Inflammatory macrophage (primary cell): ENCODE data around the gene FMOD.
A peak's percentile ranks its signal among the peaks of the same experiment; 100 is the strongest.

Experiments used
- DNase-seq, 2 donors: peaks; one replicate each; pipeline ENCODE4 v3.0.0-alpha.2; 2020 to 2022
- total RNA-seq, 18 experiments: gene quantifications; one replicate each; lab custom pipeline; 2026; ENCODE audit warnings: mixed read lengths in 6 of 18, inconsistent platforms in 2 of 18; lab: John Stamatoyannopoulos, UW

FMOD gene
- total RNA-seq: 0 to 0.11 (median 0) reads per million in 18 experiments

GRCh38 chr1:203351037-203351625, at the start of gene FMOD:
FMOD (minus strand) TSS chr1:203351122; CDS start chr1:203348270, 2,852 bp downstream.
- DNase-seq: peak in 1 of 2 donors; percentile 22

- DNase-seq: no peak
These were observed 45.8 kb upstream of the FMOD start for GRCh38 chr1:203396595-203397194.

GRCh38 chr1:203395751-203396150, 44.8 kb upstream of the FMOD start:
- DNase-seq: no peak

- no peak for DNase-seq
These were observed 39.4 kb upstream of the FMOD start for GRCh38 chr1:203390298-203390697.

- DNase-seq: no peak
These were observed 37.8 kb upstream of the FMOD start for GRCh38 chr1:203388683-203389082.

DNA sequence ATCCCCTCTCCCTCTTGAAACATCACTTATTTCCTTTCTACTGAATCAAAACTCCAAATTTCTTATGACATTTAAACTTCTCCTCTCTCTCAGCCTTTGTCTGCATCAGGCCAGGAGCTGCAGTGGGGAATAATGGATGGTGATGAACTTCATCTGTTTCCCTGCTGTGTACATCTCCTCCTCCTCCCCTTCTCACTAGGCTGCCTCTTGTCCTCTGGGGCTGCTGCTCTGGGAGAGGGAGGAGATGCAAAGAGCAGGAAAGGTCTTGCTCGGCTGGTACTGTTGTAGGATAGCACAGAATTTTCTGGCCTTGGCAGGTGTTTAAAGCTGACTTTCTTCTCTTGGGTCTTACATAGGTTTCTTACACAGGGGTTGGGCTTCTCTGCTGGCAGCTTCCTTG, 31.1 kb upstream of the FMOD start:
- DNase-seq: no peak

DNA sequence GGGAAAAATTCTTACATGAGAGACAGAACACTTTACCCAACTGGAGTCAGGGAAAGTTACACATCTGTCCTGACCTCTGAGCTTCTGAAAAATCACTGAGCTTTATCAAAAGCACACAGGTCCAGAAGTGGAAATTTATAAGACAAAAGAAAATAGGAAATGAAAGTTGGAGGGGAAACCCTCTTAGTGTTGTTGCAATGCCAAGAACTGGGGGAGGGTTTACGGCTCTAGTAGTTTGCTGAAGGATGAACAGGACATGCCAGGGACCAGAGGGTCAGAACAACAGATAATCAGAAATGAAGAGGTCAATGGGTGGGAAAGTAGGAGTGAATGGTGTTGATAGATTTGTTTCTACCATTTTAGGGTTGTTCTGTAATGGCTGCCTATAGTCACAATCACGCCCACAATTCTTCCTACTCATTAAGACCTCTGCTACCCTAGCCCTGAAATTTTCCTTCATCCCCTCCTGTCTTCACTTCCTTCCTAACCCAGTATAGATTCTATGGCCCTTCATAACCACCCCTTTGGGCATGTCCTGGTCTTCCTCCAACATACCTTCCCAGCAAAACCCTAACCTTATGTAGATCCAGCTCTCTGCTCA, 30.3 kb upstream of the FMOD start:
- peak; percentile 74 to 78 for DNase-seq

- DNase-seq: no peak
These were observed 29.7 kb upstream of the FMOD start for GRCh38 chr1:203380420-203381150.

DNA sequence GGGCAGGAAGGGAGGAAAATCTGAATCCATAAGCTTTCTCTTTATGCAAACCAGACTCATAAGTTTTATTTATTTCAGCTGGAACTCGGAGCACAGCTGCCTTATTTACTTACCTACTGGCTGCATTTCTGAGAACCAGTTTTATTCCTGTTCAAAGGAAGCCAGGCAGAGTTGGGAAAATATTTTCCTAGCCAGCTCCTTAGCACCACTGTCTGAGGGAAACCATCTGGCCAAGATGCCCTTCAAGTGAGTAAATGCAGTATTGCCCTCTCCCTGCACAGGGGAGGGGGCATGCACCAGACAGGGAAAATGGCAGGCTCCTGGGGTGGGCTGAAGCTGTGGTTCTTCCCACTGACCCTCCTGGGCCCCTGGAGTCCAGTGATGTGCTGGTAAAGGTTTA, 28.9 kb upstream of the FMOD start:
- DNase-seq: no peak

DNA sequence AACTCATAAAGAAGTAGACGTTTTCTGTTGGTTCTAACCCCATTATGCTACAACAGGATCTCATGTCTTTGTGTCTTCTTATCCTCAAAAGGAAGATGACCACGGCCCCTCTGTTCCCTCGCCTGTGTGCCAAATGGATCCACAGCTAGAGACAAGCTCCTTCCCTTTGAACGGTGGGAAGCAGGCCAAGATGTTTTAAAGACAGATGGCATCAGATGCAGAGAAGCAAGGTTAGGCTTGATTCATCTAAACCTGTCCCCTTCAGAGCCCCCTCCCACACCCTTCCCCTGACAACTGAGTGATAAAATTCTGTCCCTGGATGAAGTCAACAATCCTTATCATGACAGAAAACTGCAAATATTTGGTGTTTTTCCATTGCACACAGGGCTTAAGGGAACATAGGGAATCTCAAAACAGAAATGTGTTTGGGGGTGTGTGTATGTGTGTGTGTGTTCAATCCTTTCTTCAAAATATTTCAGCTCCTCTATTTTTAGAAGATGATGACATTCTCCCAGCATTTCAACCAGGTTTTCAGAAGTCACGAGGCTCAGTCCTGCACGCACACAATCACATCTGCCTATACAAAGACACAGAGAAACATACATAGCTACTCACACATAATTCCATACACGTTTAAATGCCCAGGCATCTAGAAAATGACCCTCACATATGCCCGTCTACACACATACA, 27.8 kb upstream of the FMOD start:
- no peak for DNase-seq

GRCh38 chr1:203373991-203374390, 23.1 kb upstream of the FMOD start:
- DNase-seq: no peak

DNA sequence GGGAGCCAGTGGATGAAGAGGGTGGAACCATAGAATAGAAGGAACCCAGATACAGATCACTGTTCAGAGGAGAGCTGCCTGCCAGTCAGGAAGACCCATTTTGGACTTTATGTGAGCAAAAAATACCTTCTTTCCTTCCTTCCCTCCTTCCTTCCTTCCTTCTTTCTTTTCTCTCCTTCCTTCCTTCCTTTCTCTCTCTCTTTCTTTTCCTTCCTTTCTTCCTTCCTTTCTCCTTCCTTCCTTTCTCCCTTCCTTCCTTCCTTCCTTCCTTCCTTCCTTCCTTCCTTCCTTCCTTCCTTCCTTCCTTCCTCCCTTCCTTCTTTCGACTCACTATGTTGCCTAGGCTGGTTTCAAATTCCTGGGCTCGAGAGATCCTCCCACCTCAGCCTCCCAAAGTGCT, 22.1 kb upstream of the FMOD start:
- no peak for DNase-seq

DNA sequence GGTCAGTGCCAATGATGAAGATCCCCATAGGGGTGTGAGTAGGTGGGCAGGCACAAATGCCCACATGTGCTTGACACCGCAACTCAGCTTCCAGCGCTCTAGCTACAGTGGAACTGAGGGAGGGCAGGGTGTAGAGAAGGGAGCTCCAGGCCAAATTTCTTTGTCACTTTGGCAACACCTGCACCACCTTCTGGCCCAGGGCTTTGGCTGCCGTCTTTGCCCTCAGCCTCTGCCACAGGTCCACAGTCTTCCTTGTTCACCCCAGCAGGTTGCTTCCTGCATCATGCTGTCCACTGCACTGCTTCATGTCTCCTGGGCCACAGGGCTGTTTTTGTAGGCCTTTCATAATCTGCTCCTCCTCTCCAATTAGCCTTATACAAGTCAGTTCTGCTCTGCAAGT, 20.4 kb upstream of the FMOD start:
- DNase-seq: no peak

DNA sequence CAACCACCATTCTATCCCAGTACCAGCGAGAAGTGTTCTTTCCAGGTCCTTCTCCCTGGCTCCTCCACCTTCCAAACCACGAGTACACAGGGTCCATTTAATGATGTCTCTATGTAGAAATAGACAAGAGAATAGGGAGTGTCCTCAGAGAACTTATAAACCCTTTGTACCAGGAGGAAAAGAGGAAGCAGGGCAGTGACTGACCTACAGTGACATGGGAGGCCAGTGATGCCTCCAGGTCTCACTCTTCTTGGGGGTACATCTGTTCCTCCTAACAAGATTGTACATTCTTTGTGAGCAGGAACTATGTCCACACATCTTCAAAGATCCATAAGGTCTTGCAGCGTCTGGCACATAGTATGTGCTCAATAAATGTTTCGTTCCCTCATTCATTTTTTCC, 18.7 kb upstream of the FMOD start:
- peak; percentile 50 to 57 for DNase-seq

DNA sequence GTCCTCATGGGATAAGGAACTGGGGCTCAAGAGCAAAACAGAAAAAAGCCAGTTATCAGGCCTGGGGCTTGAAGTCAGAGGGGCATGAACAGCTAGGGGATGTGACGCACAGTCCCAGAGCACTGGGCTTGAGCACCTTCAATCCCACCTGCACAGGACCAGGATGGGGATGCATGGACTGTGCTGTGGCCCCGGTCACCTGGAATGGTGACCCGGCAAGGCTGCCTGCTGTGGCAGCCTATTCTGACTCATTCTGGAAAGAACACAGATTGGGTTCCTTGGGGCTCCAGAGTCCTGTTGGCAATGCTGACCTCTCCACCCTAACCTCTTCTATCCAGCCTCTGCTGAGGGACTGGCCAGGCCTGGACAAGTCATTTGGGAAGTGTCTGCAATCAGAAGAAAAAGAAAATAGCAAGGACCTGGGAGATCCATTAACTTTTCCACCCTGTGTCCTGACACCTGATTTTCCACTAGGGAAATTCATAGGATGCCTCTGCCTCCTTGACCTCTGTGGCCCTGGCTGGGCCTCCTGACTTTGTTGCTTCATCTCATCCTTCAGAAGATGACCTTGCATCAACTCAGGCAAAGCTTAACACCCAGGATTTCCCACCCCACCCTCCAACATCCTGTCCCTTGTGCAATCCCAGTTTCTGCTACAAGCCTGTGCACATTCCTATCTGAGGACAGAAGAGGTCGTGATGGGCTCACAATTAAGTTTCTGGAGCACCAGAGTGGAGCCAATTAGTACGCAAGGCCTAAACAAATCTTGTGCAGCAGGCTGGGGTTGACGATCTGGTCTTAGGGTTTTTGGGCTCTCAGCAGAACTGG, 17.9 kb upstream of the FMOD start:
- peak; percentile 92 to 94 for DNase-seq

DNA sequence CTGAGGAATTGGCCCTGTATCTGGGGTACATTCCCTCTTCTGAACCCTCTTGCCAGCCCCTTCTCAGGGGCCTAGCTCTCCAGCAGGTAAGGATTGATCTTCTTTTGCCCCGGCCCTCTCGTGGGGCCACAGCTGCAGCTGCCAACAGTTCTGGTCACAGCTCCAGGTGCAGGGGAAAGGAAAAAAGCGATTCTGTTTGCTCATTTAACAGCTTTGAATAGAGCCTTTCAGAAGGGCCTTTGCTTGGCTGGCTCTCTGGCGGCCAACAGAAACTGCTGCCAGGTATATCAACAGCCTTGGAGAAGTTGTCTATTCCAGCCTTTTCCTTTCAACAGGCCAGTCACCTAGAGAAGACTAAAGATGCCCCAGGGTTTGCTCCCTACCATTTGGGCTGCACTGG, 16.1 kb upstream of the FMOD start:
- DNase-seq: no peak

- DNase-seq: no peak
These were observed 15.6 kb upstream of the FMOD start for GRCh38 chr1:203366476-203366875.

DNA sequence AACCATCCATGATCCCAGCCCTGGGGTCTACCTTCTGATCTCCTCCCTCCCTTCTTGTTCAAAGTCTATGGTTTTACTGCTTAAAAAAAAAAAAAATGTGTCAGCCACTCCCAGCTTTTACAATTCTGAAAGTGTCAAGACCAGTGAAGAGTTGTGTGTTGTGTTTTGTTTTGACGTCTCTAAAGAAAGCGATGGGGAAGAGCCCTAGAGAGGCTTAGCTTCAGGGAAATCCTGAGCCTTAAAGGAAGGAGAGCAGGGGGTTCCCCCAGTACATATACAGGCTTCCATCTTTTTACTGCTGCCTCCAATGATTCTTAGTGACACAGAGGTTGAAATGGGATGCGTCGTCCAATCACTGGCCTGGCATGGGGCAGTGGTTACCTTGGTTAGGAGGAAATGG, 13.9 kb upstream of the FMOD start:
- DNase-seq: no peak

GRCh38 chr1:203364094-203364801, 13.3 kb upstream of the FMOD start:
- DNase-seq: no peak

DNA sequence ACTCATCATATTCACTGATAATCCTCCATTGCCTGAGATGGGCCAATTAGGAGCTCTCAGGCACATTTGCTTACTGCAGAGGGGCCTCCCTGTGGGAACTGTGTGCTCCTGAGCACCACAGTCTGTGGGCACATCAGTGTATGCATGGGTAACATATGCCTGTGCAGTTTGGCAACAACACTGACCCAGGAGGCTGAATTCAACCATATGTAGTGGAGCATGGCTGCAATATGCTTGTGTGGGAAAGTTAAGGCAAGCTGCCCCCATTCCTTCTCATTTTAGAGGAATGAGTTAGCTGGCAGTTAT, 11.8 kb upstream of the FMOD start:
- DNase-seq: no peak

- peak; percentile 42 to 54 for DNase-seq
These were observed 11.2 kb upstream of the FMOD start for GRCh38 chr1:203361945-203362719.
